HG03342 (cell line): ENCODE data around the gene RBBP5.
"Not testable (repeated sequence)": the region's sequence is repeated elsewhere in the genome, so short reads cannot be mapped to it uniquely, and the experiment has no call there.

Experiments
- ATAC-seq: cut with Tn5 transposase; IDR thresholded peaks from one replicate; pipeline ENCODE4 v1.9.1; 2021; ENCODE audit warnings: mild to moderate bottlenecking, moderate library complexity; ENCODE audit not compliant: unreplicated experiment

RBBP5 gene, protein sequence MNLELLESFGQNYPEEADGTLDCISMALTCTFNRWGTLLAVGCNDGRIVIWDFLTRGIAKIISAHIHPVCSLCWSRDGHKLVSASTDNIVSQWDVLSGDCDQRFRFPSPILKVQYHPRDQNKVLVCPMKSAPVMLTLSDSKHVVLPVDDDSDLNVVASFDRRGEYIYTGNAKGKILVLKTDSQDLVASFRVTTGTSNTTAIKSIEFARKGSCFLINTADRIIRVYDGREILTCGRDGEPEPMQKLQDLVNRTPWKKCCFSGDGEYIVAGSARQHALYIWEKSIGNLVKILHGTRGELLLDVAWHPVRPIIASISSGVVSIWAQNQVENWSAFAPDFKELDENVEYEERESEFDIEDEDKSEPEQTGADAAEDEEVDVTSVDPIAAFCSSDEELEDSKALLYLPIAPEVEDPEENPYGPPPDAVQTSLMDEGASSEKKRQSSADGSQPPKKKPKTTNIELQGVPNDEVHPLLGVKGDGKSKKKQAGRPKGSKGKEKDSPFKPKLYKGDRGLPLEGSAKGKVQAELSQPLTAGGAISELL

GRCh38 chr1:205121660-205122488 is at the start of gene RBBP5:
Gene RBBP5, minus strand, starts transcription at chr1:205121978. Its CDS starts 105 bp downstream, at chr1:205121873.
- ATAC-seq: peak; percentile 91

- no peak for ATAC-seq
These were observed 49.6 kb upstream of the RBBP5 start for GRCh38 chr1:205171369-205171768.

DNA sequence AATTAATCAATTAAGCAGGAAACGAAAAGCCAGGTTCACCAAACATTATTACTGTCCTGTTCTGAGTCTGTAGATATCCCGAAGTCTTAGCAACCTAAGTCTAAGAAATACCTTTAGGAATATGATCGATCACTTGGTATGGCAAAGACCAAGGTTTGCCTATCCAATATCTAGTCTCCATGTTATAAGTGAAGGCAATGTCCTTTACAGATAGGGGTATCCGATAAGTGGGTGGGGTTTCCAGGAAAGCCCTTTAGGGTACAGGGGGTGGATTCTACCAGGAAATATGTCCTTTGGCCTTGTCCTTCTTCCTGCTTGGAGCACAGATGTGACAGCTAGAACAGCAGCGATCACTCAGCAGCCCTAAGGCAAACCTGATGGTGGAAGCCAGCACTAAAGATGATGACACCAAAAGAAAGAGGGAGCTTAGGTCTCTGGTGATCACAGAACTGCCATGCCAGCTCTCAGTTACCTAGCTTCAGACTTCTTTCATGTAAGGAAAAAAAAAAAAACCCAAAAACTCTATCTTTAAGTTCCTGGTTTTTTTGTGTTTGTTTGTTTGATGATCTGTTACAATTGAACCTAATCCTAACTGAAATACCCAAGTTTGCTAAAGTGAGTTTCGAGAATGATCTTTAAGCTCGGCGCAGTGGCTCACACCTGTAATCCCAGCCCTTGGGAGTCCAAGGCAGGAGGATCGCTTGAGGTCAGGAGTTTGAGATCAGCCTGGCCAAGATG is 48.9 kb upstream of the RBBP5 start:
- no peak for ATAC-seq

DNA sequence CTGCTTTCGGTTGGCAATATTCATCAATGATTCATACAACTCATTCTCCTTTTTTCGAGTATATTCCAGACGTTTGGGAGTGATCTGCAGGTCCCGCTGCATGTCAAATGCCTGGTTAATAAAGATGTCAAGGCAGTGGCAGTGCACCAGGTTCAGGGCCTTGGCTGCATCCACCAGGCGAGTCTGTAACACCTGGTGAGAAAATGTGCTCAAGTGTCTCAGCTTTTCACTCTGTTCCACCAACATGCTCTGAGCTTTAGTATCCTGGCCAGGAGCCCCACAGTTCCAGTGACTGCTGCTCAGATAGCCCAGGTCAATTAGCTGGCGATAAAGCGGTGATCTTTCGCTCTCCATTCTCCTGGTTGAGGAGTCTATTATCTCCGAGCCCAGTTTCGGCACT is 47.5 kb upstream of the RBBP5 start:
- ATAC-seq: no peak

DNA sequence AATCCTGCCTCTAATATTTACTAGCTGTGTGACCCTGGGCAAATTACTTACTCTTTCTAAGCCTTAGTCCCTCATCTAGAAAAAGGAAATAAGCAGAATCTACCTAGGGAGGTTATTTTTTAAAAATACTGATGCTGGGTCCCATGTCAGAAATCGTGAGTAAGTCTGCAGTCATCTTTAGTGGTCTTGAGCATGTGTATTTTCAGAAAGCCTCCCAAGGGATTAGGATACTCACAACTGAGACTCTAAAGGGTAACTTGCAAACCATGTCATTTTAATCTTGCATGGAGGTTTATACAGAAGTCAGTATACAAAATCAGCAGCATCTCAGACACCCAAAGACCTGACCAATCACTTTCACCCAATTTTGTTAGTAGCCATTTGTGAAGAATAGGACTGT is 46.5 kb upstream of the RBBP5 start:
- ATAC-seq: no peak

GRCh38 chr1:205162301-205162700 is 40.5 kb upstream of the RBBP5 start:
- ATAC-seq: no peak

- no peak for ATAC-seq
These were observed 39.3 kb upstream of the RBBP5 start for GRCh38 chr1:205161076-205161475.

DNA sequence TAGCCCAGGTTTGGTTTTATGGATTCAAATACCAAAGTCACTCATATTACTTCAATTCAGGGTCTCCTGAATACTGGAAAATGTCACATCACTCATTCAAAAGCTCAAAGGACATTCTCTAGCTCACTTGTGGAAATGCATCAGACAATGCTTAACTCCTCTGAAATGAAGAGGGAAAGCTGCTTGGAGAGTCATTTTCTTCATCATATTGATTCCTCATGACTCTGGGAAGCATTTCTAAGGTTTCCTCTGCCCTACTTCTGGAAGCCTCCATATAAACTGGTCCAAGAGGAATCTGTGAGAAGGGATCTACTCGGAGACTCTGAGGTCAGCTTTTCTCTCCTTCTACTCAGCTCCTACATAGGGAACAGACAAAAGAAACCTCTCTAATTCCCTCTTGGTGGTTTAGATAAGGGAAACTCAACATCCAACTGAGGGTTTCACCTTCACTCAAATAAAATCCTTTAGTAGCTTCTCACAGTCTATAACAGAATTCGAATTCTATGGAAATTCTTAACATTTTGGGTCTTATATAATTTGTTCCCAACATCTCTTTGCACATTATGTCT is 36.4 kb upstream of the RBBP5 start:
- ATAC-seq: no peak

DNA sequence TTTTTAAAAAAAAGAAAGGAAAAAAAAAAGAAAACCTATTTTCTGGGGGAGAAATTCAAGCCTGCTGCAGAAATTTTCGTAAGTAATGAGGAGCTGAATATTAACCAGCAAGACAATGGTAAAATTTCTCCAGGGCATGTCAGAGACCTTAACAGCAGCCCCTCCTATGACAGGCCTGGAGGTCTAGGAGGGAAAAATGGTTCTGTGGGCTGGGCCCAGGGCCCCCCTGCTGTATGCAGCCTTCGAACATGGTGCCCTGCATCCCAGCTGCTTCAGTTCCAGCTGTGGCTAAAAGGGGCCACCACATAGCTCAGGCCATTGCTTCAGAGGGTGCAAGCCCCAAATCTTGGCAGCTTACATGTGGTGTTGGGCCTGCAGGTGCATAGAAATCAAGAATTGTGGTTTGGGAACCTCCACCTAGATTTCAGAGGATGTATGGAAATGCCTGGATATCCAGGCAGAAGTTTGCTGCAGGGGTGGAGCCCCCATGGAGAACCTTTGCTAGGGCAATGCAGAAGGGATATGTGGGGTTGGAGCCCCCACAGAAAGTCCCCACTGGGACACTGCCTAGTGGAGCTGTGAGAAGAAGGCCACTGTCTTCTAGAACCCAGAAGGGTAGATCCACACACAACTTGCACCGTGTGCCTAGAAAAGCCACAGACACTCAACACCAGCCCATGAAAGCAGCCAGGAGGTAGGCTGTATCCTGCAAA is 34.0 kb upstream of the RBBP5 start:
- ATAC-seq: not testable (repeated sequence)

DNA sequence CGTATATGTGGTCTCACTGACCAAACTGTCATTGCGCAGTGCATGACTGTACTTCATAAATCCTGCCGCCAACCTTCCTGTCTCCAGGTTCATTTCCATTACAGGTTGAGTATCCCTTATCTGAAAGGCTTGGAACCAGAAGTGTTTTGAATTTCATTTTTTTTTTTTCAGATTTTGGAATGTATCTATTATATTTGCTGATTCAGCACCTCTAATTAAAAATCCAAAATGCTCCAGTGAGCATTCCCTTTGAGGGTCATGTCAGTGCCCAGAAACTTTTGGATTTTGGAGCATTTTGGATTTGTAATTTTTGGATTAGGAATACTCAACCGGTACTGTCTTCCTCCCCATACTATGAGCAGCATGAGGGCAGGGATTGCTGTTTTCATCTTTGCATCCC is 30.7 kb upstream of the RBBP5 start:
- ATAC-seq: no peak

- ATAC-seq: no peak
These were observed 29.1 kb upstream of the RBBP5 start for GRCh38 chr1:205150651-205151428.

- no peak for ATAC-seq
These were observed 25.5 kb upstream of the RBBP5 start for GRCh38 chr1:205147191-205147835.

- no peak for ATAC-seq
These were observed 23.0 kb upstream of the RBBP5 start for GRCh38 chr1:205144751-205145150.

- ATAC-seq: no peak
These were observed 22.4 kb upstream of the RBBP5 start for GRCh38 chr1:205144046-205144720.

DNA sequence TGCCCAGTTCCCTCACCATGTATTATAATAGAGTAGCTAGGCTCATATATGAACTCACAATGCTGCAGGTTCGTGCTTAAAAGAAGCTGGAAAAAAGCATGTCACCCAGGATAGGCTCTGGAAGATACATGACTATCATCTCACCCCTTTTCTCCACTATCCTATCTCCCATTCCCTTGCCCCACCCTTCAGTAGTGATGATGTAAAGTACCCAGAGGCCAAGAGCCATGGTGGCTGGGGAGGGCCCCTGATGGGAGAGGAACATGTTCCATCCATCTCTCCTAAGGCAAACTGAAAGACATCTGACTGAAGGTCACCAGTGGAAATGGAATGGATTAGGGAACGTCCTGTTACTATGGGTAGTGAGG is 20.3 kb upstream of the RBBP5 start:
- no peak for ATAC-seq

GRCh38 chr1:205141236-205142101 is 19.7 kb upstream of the RBBP5 start:
- ATAC-seq: no peak

DNA sequence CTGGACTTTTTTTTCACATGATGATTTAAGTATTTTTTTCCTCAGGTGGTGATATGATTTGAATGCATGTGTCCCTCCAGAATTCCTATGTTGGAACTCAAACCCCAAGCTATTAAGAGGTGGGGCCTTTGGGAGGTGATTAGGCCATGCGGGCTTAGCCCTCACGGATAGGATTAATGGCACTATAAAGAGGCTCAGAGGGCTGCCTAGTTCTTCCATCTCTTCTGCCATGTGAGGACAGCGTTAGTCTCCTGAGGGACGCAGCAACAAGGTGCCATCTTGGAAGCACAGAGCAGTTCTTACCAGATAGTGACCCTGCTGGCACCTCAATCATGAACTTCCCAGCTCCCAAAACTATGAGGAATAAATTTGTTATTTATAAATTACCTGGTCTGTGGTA is 18.3 kb upstream of the RBBP5 start:
- no peak for ATAC-seq
